ENCODE data around the gene LHX6. TPM values are rescaled to one million over a fixed set of nuclear protein-coding genes. Genes with fewer than 3 reads are reported as not detected.

LHX6 gene
- total RNA-seq, 1 experiment from 2014 or later: 4.1 TPM

- H3K79me2 ChIP-seq (ENCODE audit: insufficient read depth, low read length): no peaks in the 10 kb centered on the region
- no peaks in the 10 kb centered on the region for H3K9me3 ChIP-seq (ENCODE audit: control insufficient read depth in 1 of 2, insufficient read depth in 1 of 2, low read depth in 1 of 2, low read length in 2 of 2)
- no TSS peak for BruUV-seq (replicated peaks)
- ATAC-seq: no peak
- TF ChIP-seq CTCF (IDR thresholded peaks at IDR 0.05 in 2 of 3, conservative IDR thresholded peaks at IDR 0.05 in 1 of 3; ENCODE audit: borderline replicate concordance in 1 of 3, insufficient read depth in 1 of 3, low read depth in 2 of 3, low read length in 2 of 3) (no peak), EZH2phosphoT487 (IDR thresholded peaks at IDR 0.05; ENCODE audit: borderline replicate concordance) (no peak), ZNF274 (IDR thresholded peaks at IDR 0.05; ENCODE audit: low read depth, low read length) (no peak), POLR2A (IDR thresholded peaks at IDR 0.05; ENCODE audit: borderline replicate concordance, extremely low read depth, insufficient read depth, insufficient read length) (no peak), SRF (IDR thresholded peaks at IDR 0.05; ENCODE audit: low read depth) (no peak), TCF7L2 (IDR thresholded peaks at IDR 0.05; ENCODE audit: borderline replicate concordance, extremely low read depth, insufficient read depth, insufficient read length) (no peak), ZBTB33 (IDR thresholded peaks at IDR 0.05; ENCODE audit: extremely low read depth, insufficient replicate concordance, low read length) (no peak), CBX3 (IDR thresholded peaks at IDR 0.05; ENCODE audit: low read depth) (no peak), ELF1 (IDR thresholded peaks at IDR 0.05; ENCODE audit: borderline replicate concordance, low read depth) (no peak), CEBPB (IDR thresholded peaks at IDR 0.05; ENCODE audit: low read depth) (no peak), SIN3A (IDR thresholded peaks at IDR 0.05; ENCODE audit: low read depth) (no peak), JUND (IDR thresholded peaks at IDR 0.05) (no peak), ATF3 (IDR thresholded peaks at IDR 0.05) (no peak), EGR1 (IDR thresholded peaks at IDR 0.05; ENCODE audit: low read depth) (no peak), SP1 (IDR thresholded peaks at IDR 0.05; ENCODE audit: low read depth) (no peak), YY1 (IDR thresholded peaks at IDR 0.05; ENCODE audit: extremely low read depth, insufficient replicate concordance, low read depth, low read length) (no peak), MAX (IDR thresholded peaks at IDR 0.05) (no peak), ZFX (IDR thresholded peaks at IDR 0.05) (no peak), RAD21 (IDR thresholded peaks at IDR 0.05; ENCODE audit: low read depth) (no peak), REST (IDR thresholded peaks at IDR 0.05; ENCODE audit: low read depth) (no peak)
- H3K4me2 ChIP-seq (ENCODE audit: low read length): no peak overlapping the region
- no peaks in the 10 kb centered on the region for H3K9me2 ChIP-seq (ENCODE audit: insufficient read depth)
- H3K4me1 ChIP-seq (ENCODE audit: control insufficient read depth in 1 of 2, insufficient read depth in 2 of 2, low read length in 2 of 2): peaks cover 3 to 23% of the 10 kb centered on the region in 2 experiments; a peak in 3 of 4 replicates
- H4K20me1 ChIP-seq (ENCODE audit: insufficient read depth): no peaks in the 10 kb centered on the region
- ChIA-PET RAD21 (ENCODE audit: low non-redundant PET in 1 of 2, low total read pairs in 2 of 2, uncharacterized antibody in 2 of 2, unreplicated experiment in 2 of 2) (interaction anchor here in 1 of 2 experiments (0.7 kb wide), 1 partner anchor 103 kb away, joined by 4 read pairs; no protein-coding TSS in a partner anchor), POLR2A (no interaction called here), CTCF (interaction anchor here (0.7 kb wide), 1 partner anchor 91 kb away, joined by 3 read pairs; no protein-coding TSS in a partner anchor)
- no peak overlapping the region for H3K27ac ChIP-seq (ENCODE audit: low read depth, low read length)
- no peak for DNase-seq (ENCODE audit: low read depth, low spot score)
- no peaks in the 10 kb centered on the region for H3K36me3 ChIP-seq (ENCODE audit: control insufficient read depth in 1 of 2, insufficient read depth in 2 of 2, low read length in 2 of 2)
- no peak overlapping the region for H3K9ac ChIP-seq (ENCODE audit: low read length)
- intact Hi-C loops (cut with micrococcal nuclease): no loop called here
- H2AFZ ChIP-seq (ENCODE audit: low read depth, low read length, poor library complexity, severe bottlenecking): no peak overlapping the region
- no peak overlapping the region for H3K4me3 ChIP-seq (replicated peaks in 1 of 2; ENCODE audit: low read depth in 1 of 2, low read length in 2 of 2)
- H3K27me3 ChIP-seq (ENCODE audit: insufficient read depth, low read length): no peaks in the 10 kb centered on the region
Observed at GRCh38 chr9:122216138-122216797, 12.5 kb downstream of the LHX6 start.
